ENCODE data around the gene SMIM38.

Gene SMIM38

GRCh38 chr11:69155302-69156234 is at the start of gene SMIM38:
TSS of gene SMIM38 (plus strand) at chr11:69155935. CDS start at chr11:69157847, 1,912 bp downstream.
- no peak for DNase-seq

- no peak for DNase-seq
These were observed 49.5 kb upstream of the SMIM38 start for GRCh38 chr11:69106031-69106811.

DNA sequence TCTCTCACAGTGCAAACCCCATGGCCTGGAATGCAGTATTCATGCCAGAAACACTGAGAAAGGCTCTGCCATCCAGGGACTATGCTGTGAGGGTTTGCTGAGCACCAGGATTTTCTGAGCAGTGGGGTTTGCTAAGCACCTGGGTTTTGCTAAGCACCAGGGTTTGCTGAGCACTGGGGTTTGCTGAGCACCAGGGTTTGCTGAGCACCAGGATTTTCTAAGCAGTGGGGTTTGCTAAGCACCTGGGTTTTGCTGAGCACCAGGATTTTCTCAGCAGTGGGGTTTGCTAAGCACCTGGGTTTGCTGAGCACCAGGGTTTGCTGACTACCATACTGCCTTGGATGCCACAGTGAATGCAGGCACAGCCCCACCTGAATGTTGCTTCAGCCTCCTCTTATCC is 48.3 kb upstream of the SMIM38 start:
- DNase-seq = no peak

DNA sequence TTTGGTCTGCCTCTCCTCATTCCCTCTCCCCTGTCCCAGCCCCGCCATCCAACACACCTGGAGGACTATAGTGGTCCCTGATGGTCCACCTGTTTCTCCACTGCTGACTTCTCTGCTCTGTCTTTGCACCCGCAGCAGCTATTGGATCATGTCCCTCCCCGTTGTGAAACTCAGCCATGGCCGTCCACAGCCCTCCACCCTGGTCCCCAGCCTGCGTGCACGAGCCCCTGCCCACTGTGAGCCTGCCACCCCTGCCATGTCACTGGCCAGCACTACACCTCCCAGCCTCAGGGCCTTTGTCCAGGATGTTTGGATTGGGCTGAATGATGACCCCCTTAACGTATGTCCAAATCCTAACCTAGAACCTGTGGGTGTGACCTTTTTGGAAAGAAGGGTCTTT is 47.7 kb upstream of the SMIM38 start:
- no peak for DNase-seq

GRCh38 chr11:69108559-69108958 is 47.2 kb upstream of the SMIM38 start:
- no peak for DNase-seq

DNA sequence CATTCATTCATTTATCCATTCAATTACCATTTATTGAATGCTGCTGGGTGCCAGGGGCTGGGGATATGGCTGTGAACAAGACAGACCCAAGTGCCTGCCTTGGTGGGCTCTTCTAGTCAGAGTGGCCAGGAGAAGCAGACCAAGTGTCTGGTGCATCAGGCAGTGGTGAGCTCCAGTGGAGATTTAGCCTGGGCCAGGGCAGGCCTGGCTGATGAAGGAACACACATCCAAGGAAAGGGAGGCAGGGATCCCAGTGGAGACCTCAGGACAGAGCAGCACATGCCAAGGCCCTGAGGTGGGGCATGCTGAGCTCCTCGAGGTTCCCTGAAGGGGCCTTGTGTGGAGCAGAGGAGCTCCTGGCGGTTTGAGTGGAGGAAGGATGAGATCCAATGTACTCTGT is 46.6 kb upstream of the SMIM38 start:
- DNase-seq = no peak

- DNase-seq = no peak
These were observed 45.3 kb upstream of the SMIM38 start for GRCh38 chr11:69110451-69110850.

- no peak for DNase-seq
These were observed 43.9 kb upstream of the SMIM38 start for GRCh38 chr11:69111624-69112542.

DNA sequence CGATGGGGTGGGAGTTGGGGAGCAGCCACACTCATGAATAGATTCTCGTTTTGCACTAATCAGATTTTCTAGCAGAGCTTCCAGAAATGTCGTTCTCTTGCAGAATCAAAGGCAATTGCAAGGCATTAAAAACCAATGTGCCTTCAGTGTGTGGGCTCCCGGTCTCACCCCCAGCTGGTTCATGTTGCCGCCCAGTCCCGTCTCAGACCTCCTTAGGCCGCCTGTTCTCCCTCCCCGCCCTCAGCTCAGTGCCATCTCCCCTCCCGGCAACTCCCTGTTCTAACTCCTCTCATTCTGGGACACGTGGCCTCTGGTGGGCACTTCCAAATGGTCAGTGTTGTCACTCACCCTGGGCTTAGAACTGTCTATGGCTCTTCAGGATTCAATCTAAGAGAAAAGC is 42.5 kb upstream of the SMIM38 start:
- no peak for DNase-seq

GRCh38 chr11:69113646-69114340 is 41.9 kb upstream of the SMIM38 start:
- no peak for DNase-seq

DNA sequence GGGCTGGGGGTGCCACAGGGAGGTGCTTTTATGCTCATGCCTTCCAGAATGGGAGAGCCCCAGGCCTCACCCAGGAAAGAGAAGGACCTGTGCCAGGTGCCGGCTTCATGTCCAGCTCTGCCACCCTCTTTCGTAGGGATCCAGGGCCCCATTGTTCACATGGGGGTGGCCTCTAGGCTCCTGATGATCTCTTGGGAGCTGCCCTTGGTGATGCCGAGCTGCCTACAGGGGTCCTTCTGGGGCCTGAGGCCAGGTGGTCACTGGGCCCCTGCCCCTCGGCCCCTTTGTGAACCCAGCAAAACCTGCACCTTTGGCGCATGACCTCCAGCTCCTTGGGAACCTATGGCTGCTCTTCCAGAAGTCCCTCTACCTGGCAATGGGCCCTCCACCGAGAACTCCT is 41.4 kb upstream of the SMIM38 start:
- DNase-seq = no peak

DNA sequence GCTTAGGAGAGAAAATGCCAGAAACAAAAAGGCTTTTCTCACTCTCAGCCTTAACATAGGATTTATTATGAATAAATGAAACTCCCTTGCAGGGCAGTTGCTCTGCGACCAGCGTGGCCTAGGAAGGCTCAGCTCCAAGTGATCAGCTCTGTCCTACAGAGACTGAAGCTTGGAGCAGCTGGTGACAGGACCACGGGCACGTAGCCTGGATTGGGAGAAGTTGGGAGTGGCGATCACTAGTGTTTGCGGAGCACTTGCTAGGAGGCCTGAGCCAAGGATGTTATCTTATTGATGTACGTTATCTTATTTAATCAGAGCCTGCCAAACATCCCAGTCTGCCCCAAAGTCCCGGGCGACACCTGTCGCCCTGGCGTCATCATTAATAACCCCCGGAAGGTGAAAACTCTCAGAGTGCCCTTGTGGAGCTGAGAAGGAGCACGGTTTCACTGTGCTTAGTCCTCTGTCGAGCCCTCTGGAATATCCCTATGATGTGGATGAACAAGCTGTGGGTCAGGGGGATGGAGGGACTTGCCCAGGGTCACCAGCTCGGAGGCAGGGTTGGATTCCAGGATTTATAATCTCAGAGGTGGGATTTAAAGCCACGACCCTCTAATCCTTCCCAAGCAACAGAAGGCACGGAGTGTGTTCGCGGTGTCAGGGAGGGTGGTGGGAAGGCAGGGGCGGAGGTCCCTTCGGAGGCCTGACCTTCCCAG is 40.8 kb upstream of the SMIM38 start:
- DNase-seq = no peak

- no peak for DNase-seq
These were observed 39.9 kb upstream of the SMIM38 start for GRCh38 chr11:69115586-69116560.

DNA sequence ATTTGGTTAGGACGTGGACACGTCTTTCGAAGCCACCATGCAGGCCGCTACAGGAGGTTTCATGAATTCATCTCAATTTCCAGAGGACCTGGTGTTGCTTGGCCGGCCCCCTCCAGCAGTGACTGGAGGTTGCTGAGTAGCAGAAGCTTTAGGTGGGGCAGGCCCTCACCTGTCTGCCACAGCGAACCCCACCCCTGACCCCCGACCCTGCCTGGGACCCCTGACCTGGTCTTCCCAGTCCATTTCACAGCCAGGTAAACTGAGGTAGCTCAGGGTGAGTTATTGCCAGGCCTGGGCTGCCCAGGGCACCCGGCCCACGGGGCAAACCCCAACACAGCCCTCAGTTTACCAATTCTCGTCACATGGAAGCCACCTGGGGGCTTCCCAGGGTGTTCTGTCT is 39.1 kb upstream of the SMIM38 start:
- no peak for DNase-seq

- no peak for DNase-seq
These were observed 36.5 kb upstream of the SMIM38 start for GRCh38 chr11:69119190-69119589.

GRCh38 chr11:69120096-69120875 is 35.4 kb upstream of the SMIM38 start:
- no peak for DNase-seq

DNA sequence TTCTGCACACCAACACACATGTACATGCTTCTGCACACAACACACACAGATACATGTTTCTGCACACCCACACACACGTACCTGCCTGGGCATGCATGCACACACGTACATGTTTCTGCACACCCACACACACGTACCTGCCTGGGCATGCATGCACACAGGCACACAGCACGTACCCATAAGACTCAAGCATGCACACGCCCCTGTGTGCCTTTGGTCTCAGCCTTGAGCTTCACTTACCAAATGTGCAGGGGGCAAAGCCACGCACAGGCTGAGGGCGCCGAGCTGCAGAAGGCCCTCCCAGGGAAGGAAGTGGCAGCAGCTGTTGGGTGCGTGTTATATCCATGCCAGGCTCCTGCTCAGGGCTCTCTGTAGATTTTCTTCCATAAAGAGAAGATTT is 34.7 kb upstream of the SMIM38 start:
- no peak for DNase-seq

DNA sequence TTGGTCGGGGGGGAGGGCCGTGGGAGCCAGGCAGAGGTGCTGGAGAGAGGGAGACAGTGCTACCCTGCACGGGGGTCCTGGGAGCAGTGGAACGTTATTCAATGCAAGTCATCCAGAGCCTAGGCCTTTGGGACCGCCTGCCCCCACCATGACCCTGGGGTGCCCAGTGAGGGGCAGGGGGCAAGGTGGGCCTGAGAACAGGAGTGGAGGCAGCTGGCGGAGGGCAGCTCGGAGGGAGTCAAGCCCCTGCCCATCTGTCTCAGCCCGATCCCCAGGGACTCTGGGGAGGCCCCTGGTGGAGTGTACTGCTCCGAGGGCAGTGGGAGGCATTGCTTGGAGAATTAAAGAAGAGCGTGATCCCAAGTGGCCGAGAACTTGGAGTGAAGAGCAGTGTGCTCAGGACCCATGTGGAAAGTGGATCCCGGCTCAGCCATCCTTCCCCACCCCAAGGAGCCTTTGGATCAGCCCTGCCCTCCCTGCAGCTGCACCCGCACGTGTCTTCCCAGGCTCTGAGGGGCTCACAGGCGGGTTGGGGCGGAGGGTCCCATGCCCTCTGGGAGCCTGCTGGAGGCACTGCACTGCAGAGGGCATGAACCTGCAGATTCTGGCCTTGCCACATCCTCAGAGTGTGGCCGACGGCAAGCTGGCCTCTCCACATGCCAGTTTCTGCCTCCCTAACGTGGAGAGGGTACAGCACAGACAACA is 34.0 kb upstream of the SMIM38 start:
- DNase-seq = no peak

DNA sequence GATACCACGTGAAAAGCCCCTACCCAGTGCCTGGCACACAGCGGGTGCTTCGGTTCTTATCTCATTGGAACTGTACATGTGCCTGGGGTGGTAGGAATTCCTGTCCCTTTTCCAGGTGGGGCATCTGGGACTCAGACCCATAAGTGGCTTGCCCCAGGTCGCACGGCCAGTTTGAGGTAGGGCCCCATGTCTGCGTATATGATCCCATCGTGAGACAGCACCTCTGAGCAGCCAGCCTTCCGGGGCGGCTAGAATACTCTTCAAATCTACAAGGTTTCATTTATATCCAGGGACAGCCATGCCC is 33.5 kb upstream of the SMIM38 start:
- no peak for DNase-seq
